ENCODE data around the gene DCC.

DCC gene

GRCh38 chr18:52678551-52678950 is 338.6 kb downstream of the DCC start:
- H3K9me2 ChIP-seq (replicated peaks; ENCODE audit: insufficient read depth, low read length) = no peaks in the 10 kb centered on the region
- H3K27ac ChIP-seq (ENCODE audit: low read length) = no peak overlapping the region
- no peaks in the 10 kb centered on the region for H3K4me1 ChIP-seq (ENCODE audit: low read length)
- no peak for DNase-seq
- H3K4me2 ChIP-seq (ENCODE audit: low read depth, low read length) = no peak overlapping the region
- H3K79me2 ChIP-seq (ENCODE audit: low read length) = no peaks in the 10 kb centered on the region
- TF ChIP-seq EZH2phosphoT487 (IDR thresholded peaks at IDR 0.05; ENCODE audit: low read length) (no peak), CTCF (IDR thresholded peaks at IDR 0.05; ENCODE audit: low read length) (no peak), EZH2 (optimal IDR thresholded peaks at IDR 0.05; ENCODE audit: low read depth, low read length) (no peak)
- H4K20me1 ChIP-seq (ENCODE audit: insufficient read depth, low read length) = no peaks in the 10 kb centered on the region
- H2AFZ ChIP-seq (ENCODE audit: low read length) = no peak overlapping the region
- H3K9me3 ChIP-seq (replicated peaks; ENCODE audit: insufficient read depth, low read length) = no peaks in the 10 kb centered on the region
- H3K27me3 ChIP-seq (replicated peaks; ENCODE audit: insufficient read depth, low read length) = no peaks in the 10 kb centered on the region
- no peak overlapping the region for H3K9ac ChIP-seq (ENCODE audit: low read length)
- H3F3A ChIP-seq (ENCODE audit: insufficient read depth, low read length) = no peaks in the 10 kb centered on the region
- H3K4me3 ChIP-seq (ENCODE audit: low read length) = no peak overlapping the region
- no peaks in the 10 kb centered on the region for H3K36me3 ChIP-seq (replicated peaks; ENCODE audit: insufficient read depth, low read length)

- no peaks in the 10 kb centered on the region for H3F3A ChIP-seq (ENCODE audit: insufficient read depth, low read length)
- H2AFZ ChIP-seq (ENCODE audit: low read length) = no peak overlapping the region
- H4K20me1 ChIP-seq (ENCODE audit: insufficient read depth, low read length) = no peaks in the 10 kb centered on the region
- H3K27me3 ChIP-seq (replicated peaks; ENCODE audit: insufficient read depth, low read length) = no peaks in the 10 kb centered on the region
- no peaks in the 10 kb centered on the region for H3K4me1 ChIP-seq (ENCODE audit: low read length)
- no peak overlapping the region for H3K27ac ChIP-seq (ENCODE audit: low read length)
- no peak for TF ChIP-seq EZH2 (optimal IDR thresholded peaks at IDR 0.05; ENCODE audit: low read depth, low read length)
- TF ChIP-seq CTCF (IDR thresholded peaks at IDR 0.05; ENCODE audit: low read length) = no peak
- no peak for TF ChIP-seq EZH2phosphoT487 (IDR thresholded peaks at IDR 0.05; ENCODE audit: low read length)
- no peak for DNase-seq
- H3K9me3 ChIP-seq (replicated peaks; ENCODE audit: insufficient read depth, low read length) = no peaks in the 10 kb centered on the region
- H3K79me2 ChIP-seq (ENCODE audit: low read length) = no peaks in the 10 kb centered on the region
- no peak overlapping the region for H3K4me2 ChIP-seq (ENCODE audit: low read depth, low read length)
- H3K36me3 ChIP-seq (replicated peaks; ENCODE audit: insufficient read depth, low read length) = no peaks in the 10 kb centered on the region
- no peaks in the 10 kb centered on the region for H3K9me2 ChIP-seq (replicated peaks; ENCODE audit: insufficient read depth, low read length)
- no peak overlapping the region for H3K9ac ChIP-seq (ENCODE audit: low read length)
- no peak overlapping the region for H3K4me3 ChIP-seq (ENCODE audit: low read length)
Measured at GRCh38 chr18:52679354-52679753, 339.4 kb downstream of the DCC start.

GRCh38 chr18:52682260-52682659 is 342.3 kb downstream of the DCC start:
- Histone ChIP-seq H3K27me3 (replicated peaks; ENCODE audit: insufficient read depth, low read length) (no peaks in the 10 kb centered on the region), H3K4me3 (ENCODE audit: low read length) (no peak overlapping the region), H3K27ac (ENCODE audit: low read length) (no peak overlapping the region), H3K36me3 (replicated peaks; ENCODE audit: insufficient read depth, low read length) (no peaks in the 10 kb centered on the region), H3K9ac (ENCODE audit: low read length) (no peak overlapping the region), H3K79me2 (ENCODE audit: low read length) (no peaks in the 10 kb centered on the region), H3K9me2 (replicated peaks; ENCODE audit: insufficient read depth, low read length) (no peaks in the 10 kb centered on the region), H3K4me1 (ENCODE audit: low read length) (no peaks in the 10 kb centered on the region), H3K9me3 (replicated peaks; ENCODE audit: insufficient read depth, low read length) (no peaks in the 10 kb centered on the region), H2AFZ (ENCODE audit: low read length) (no peak overlapping the region), H3K4me2 (ENCODE audit: low read depth, low read length) (no peak overlapping the region), H3F3A (ENCODE audit: insufficient read depth, low read length) (no peaks in the 10 kb centered on the region), H4K20me1 (ENCODE audit: insufficient read depth, low read length) (no peaks in the 10 kb centered on the region)
- no peak for DNase-seq
- TF ChIP-seq EZH2 (optimal IDR thresholded peaks at IDR 0.05; ENCODE audit: low read depth, low read length) (no peak), CTCF (IDR thresholded peaks at IDR 0.05; ENCODE audit: low read length) (no peak), EZH2phosphoT487 (IDR thresholded peaks at IDR 0.05; ENCODE audit: low read length) (no peak)

Data from MM.1S (cell line).